ENCODE data around the gene PGM1.
A peak's percentile ranks its signal among the peaks of the same experiment; 100 is the strongest.
"Not testable (repeated sequence)": the region's sequence is repeated elsewhere in the genome, so short reads cannot be mapped to it uniquely, and the experiment has no call there.

PGM1 gene

GRCh38 chr1:63593303-63593885 is at the start of gene PGM1:
Gene PGM1, plus strand, starts transcription at chr1:63593411. Its CDS starts 78 bp downstream, at chr1:63593489.
- DNase-seq, result peak; percentile 55

DNA sequence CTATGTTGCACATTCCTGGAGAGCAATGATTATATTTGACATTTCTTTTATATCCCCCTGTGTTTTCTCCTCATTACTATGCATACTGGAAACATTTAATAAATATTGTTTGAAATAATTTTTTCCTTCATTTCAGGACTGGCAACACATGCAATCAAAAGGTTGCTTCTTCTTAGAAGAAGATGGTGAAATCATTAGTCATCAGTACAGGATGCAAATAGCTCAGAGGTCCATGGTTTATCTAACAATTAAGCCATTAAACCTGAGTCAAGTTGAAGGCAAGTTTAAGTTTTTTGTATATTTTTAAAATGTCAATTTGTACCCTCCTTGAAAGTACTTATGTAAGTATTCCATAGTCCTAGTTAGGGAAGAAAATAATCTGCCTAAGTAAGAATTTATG is 47.4 kb upstream of the PGM1 start:
- no peak for DNase-seq

GRCh38 chr1:63547621-63548294 is 45.5 kb upstream of the PGM1 start:
- no peak for DNase-seq

DNA sequence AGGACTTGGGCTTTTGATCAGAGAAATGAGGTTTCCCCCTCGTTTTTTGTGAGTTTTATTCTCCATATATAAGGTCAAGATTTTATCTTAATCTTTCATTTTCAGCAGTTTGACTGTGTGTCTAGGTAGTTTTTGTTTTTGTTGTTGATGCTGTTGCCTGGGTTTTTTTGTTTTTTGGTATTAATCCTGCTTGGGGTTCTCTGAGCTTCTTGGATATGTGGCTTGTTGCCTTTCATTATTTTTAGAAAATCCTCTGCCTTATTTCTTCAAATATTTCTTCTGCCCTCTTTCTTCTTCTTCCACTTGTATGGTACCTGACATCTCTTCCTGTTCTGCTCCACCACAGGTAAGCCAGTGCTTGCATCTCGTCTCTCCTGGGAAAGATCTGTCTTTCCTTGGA is 44.9 kb upstream of the PGM1 start:
- DNase-seq, result no peak

DNA sequence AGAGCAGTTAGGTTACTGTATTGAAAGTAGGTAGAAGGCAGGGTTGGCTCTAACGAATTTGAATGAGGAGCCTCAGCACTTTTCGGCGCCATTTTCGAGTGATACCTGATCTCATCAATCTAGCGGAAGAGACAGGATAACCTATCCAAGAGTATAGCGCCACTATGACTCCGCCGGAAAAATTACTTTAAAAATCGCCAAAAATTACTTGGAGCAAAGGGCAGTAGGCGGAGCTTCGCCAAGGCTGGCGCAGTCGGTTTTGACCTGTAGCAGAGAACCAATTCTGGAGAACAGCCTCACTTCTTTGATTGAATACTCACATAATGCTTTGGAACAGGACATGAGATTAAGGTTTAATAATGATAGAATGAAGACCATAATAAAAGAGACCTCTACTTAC is 44.3 kb upstream of the PGM1 start:
- no peak for DNase-seq

- no peak for DNase-seq
These were observed 37.7 kb upstream of the PGM1 start for GRCh38 chr1:63555480-63555879.

DNA sequence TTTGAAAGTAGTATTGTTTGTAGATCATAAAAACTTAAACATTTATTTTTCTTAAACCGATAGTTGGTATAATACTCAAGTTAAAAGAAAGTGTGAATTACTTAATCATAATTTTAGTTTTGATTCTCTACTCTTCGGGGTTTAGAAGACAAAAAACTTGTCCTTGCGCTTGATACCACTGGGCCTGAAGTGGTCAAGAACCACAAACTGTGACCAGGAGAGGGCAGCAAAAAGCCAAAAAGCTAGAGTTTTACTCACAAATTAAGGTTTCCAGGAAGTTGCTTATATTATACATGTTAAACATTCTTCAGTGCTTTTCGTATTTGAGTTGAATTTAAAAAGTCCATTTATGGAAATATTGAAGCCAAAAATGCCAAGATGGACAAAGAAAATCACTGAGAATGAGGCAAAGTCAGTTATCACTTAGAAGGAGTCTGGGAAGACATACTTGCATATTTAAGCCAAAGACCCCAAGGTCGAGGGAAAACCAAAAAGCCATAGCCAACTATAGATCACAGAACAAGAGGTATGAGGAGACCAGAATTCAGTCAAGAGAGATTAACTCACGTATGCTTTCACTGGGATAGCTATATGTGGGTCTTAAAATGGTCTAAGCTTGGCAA is 35.7 kb upstream of the PGM1 start:
- no peak for DNase-seq

GRCh38 chr1:63559357-63559756 is 33.9 kb upstream of the PGM1 start:
- DNase-seq, result no peak

GRCh38 chr1:63563745-63564144 is 29.5 kb upstream of the PGM1 start:
- DNase-seq, result no peak

DNA sequence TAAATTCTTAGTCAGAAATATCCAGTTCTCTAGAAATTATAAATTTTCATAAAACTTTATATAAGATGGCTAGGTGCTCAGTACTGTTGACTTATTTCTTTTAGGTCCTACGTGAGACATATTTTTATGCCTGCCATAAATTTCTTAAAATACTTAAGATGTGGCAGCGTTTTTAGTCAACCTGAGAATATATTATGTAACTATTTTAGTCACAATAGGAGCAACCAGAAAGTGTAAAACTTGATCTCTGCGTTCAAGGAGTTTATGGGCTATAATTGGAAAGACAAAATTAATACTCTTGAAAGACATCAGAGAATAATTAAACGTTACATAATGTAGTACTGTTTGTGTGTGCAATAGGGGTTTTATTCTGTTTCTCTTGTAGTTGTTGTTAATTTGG is 24.1 kb upstream of the PGM1 start:
- no peak for DNase-seq

DNA sequence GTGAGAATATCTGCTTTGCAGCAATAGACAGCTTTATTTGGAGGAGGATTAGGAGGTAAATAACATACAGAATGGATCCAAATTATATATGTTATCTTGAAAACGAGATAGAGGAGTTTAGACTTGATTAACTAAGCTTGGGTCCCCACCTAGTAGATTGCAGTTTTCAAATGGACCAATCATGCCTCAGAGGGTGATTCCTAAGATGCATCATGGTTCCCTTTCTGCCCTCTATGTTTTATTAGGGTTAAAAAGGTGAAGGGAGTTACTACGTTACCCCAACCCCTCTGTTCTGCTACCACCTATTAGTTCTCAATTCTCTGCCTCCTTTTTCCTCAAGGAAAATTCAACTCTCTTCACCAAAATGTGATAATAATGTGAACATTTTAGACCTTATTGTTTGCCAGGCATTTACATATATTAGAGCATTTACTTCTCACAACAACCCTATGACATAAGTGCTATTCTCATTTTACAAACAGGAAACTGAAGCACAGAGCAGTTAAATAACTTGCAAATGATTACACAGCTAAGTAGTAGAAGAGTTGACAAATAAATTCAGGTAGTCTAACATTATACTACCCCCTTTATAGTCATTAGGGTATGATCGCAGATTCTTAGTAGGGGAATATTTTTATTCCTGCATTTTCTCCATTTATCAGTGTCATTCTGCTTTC is 23.4 kb upstream of the PGM1 start:
- no peak for DNase-seq

- not testable (repeated sequence) for DNase-seq
These were observed 20.5 kb upstream of the PGM1 start for GRCh38 chr1:63572686-63573085.

- DNase-seq, result not testable (repeated sequence)
These were observed 18.9 kb upstream of the PGM1 start for GRCh38 chr1:63574203-63574796.

GRCh38 chr1:63575340-63575826 is 17.8 kb upstream of the PGM1 start:
- no peak for DNase-seq

DNA sequence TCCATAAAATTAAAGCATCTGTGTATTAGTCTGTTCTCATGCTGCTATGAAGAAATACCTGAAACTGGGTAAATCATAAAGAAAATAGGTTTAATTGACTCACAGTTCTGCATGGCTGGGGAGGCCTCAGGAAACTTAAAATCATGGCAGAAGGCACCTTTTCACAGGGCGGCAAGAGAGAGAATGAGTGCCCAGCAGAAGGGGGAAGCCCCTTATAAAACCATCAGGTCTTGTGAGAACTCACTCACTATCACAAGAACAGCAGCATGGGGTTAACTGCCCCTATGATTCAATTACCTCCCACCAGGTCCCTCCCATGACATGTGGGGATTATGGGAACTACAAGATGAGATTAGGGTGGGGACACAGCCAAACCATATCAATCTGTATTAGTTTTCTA is 6.9 kb upstream of the PGM1 start:
- DNase-seq, result not testable (repeated sequence)

GRCh38 chr1:63590166-63590560 is 3.0 kb upstream of the PGM1 start:
- DNase-seq, result no peak

DNA sequence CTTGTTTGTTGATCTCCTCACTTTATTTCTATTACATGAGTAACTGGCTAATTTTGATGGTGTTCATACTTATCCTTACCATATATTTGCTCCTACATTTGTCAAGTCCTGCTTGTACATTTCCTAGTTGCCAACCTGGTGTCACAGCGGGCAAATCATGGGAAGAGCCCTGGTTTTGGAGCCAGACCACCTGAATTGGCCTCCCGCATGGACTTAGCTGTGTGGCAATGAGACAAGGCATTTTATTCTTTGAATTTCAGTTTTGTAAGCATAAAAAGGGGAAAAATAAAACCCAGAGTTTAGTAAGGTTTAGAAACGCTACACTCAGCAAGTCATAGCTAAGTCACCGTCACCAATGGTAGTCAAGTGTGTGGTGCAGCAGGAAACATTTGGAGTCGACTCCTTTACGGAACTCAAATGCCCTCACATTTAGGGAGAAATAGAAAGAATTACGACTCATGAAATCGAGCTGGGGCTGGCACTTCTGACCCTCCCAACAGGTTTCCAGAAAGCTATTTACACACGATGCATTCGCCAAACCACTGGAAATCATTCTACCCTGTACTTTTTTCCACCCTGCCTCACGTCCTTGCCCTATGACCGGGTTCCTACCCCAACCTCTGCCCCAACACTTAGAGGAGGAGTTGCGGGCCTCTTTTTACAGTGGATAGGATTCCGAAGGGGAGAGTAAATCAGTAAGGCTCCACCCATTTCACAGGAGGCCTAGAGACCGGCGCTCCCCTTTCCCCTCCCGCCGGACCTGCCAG is 492 bp upstream of the PGM1 start:
- no peak for DNase-seq

GRCh38 chr1:63593886-63594605 is 835 bp downstream of the PGM1 start:
- no peak for DNase-seq

GRCh38 chr1:63595435-63595834 is 2.2 kb downstream of the PGM1 start:
- no peak for DNase-seq

DNA sequence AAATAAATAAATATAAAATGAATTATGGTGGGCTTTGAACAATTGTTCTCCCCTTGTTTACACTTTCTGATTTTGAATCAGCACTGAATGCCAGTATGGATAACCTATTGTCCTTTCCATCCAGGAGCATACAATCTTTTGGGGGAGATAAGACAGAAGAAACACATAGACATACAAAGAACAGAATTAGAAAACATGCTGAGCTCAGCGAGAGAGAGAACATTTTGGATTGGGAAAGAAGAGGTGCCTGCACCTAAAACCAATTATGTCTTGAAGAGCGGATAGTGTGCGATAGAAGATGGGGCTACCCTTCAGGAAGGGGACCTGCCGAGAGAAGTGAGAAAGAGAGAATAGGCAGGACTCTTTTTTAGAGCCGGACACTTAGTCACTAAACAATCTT is 6.6 kb downstream of the PGM1 start:
- no peak for DNase-seq

DNA sequence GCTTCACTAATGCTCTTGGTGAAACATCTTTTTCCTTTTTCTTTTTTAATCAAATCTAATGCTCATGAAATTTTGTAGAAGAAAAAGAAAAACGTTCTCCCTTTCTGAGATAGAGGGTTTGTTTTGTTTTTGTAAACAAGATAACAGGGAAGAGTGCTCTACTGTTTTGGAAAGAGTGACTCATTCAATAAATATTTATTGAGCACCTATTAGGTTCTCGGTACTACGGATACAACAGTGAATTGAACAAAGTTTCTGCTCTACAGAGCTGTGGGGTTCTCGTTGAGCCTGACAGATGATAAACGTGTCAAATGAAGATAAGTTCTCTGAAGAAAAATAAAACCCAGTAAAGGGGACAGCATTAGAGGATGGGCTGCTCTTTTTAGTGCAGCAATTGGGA is 7.0 kb downstream of the PGM1 start:
- no peak for DNase-seq

DNA sequence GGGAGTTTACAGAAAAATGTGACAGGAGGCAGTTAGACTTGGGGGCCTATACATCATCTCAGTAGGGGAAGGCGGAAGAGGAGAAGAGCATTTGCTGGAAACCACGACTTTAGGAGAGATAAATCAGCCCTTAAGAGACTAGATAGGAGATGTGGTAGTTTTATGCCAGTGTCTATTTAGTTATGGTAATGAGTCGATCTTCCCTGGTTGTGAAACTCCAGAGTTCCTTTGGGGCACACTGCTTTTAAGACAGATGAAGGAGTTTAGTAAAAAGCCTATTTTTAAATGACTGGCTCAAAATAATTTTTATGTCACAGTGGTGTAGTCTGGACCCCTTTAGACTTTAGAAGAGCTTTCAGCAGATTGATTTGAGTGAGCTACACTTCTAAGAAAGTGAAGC is 7.8 kb downstream of the PGM1 start:
- no peak for DNase-seq
